ENCODE data around the gene FARS2.

GRCh38 chr6:5710936-5711335, 449.6 kb downstream of the FARS2 start:
- TF ChIP-seq CTCF (tag by site-specific recombination; IDR thresholded peaks at IDR 0.05) (no peak), ZNF626 (tag by site-specific recombination; IDR thresholded peaks at IDR 0.05) (no peak)
